AG09319 (cell line): ENCODE results near the gene CAMTA1.
A peak's percentile ranks its signal among the peaks of the same experiment; 100 is the strongest.

ENCODE experiments used
- DNase-seq: peaks from one replicate; pipeline ENCODE4 v3.0.0-alpha.2; 2010; ENCODE audit warnings: low read depth; ENCODE audit errors: extremely low read depth
- TF ChIP-seq, protein P1 (sequence below): IDR thresholded peaks from 2 replicates; pipeline ENCODE4 v1.5.1; 2011; ENCODE audit warnings: low read depth, mild to moderate bottlenecking, inconsistent platforms, low read length, moderate library complexity

The CAMTA1 gene

DNA sequence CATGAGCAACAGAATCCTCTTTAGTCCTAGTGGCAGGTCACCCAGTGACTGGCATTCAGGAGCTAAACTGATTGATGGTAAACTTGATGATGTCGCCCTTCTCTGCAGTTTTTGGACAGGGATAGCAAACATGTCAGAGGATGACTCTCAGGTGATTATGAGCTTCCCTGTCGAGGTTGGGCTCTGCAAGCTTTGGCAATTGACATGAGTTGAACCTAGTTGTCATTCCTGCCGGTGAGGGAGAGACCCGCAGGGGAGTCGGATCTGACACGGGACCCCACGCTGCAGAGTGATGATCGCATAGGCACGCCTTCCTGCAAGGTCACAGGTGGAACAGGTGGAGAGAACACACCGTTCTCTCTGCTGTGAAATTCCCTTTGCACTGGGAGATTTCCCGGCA is 547.8 kb downstream of the CAMTA1 start:
- TF ChIP-seq, protein P1, sequence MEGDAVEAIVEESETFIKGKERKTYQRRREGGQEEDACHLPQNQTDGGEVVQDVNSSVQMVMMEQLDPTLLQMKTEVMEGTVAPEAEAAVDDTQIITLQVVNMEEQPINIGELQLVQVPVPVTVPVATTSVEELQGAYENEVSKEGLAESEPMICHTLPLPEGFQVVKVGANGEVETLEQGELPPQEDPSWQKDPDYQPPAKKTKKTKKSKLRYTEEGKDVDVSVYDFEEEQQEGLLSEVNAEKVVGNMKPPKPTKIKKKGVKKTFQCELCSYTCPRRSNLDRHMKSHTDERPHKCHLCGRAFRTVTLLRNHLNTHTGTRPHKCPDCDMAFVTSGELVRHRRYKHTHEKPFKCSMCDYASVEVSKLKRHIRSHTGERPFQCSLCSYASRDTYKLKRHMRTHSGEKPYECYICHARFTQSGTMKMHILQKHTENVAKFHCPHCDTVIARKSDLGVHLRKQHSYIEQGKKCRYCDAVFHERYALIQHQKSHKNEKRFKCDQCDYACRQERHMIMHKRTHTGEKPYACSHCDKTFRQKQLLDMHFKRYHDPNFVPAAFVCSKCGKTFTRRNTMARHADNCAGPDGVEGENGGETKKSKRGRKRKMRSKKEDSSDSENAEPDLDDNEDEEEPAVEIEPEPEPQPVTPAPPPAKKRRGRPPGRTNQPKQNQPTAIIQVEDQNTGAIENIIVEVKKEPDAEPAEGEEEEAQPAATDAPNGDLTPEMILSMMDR, result no peak
- DNase-seq, result no peak

DNA sequence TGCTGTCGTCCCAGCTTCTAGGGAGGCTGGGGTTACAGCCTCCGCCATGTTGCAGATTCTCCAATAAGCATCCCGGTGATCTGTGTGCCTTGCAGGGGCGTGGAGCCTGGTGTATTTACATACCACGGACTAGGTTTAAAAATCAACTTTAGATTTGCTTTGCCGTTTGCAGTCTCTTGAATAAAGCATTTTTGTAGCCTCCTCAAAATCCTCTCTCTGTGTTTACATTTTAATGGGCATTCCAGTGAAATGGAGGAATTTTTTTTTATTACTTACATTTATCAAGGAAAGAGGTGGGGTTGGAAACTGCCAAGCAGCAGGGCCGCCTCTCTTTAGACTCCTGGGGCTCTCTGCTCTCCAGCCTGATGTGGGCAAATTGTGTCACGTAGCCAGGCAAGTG is 548.4 kb downstream of the CAMTA1 start:
- DNase-seq, result no peak
- TF ChIP-seq, protein P1, result no peak

DNA sequence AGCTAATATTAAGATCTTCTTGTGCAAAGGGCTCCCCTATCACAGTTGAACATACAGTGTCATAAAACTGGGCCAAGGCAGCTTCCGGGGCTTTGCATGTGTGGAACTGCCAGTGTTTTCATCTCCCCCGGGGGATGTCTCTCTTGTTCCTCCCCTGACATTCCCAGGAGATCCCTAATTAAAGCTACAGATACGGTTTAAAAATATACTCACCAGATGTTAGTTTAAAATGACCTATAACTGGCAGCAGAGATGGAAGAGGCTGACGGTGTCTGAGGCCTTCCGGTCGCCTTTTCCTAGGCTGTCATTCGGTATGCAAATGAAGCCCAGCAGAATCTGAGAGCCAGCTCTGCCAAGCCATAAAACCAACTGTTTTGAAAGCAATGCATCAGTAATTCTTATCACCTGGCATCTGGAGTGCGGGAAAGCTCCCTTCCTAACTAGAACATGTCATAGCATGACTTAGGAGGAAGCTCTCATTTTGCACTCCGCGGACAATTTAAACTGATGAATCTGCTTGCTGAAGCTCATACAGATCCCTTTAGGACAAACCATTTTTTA is 549.3 kb downstream of the CAMTA1 start:
- DNase-seq, result peak; percentile 3
- TF ChIP-seq, protein P1, result no peak

DNA sequence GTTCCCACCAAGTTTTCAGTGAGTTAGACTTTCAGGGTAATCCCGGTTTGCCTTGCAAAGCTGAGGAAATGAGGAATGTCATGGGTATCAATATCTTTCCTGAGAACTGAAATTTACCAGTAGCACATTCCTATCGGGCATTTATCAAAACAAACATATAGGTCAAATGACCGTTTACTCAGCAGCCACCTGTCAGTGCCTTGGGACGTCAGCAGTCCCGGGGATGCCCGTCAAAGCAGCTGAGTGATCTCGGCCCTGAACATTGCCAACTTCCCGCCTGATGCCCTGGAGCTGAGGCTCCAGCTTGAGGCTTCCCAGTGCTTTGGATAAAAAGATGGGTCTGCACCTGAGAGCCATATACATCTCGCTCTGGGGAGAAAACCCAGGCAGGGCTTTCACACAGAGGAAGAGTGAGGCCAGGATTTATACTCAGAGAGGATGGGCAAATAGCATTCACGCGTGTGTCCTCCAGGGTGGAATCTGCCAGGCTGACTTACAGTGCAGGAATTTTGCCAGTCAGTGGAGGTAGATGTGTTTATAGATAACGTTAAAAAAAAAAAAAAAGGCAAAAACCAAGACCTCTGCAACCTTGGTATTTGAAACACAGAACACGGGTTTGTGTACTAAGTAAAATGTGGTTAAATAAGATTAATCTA is 550.1 kb downstream of the CAMTA1 start:
- TF ChIP-seq, protein P1, result no peak

DNA sequence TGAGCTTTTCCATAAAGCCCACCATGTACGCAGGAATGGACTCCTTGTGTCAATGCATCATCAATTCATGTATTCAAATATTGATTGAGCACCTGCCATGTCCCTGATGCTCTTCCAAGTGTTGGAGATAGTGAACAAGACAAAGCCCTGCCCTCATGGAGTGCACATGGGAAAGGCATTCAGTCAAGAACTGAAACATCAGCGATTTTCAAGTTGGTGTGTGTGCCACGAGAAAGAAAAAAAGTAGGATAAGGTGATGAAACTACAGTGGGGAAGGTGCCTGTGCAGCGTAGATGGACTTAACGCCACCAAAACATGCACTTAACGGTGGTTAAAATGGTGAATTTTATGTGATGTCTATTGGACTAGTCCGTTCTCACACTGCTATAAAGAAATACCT is 553.2 kb downstream of the CAMTA1 start:
- DNase-seq, result no peak
- TF ChIP-seq, protein P1, result no peak

More for the DNA sequence above, 550.1 kb downstream of the CAMTA1 start:
- DNase-seq, result no peak

DNA sequence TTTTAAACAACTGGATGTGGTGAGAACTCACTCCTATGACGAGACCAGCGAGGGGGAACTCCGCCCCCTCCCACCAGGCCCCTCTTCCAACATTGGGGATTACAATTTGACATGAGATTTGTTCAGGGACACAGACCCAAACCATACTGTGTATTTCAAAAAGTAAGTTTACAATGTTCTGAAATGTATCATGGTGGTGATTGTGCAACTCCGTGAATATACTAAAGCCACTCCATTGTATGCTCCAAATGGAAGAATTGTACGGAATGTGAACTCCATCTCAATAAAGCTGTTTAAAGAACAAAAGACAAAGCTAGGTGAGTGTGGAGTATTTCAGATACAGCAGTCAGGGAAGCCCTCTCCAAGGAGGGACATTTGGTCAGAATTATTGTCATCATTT is 553.8 kb downstream of the CAMTA1 start:
- TF ChIP-seq, protein P1, result no peak
- DNase-seq, result no peak

DNA sequence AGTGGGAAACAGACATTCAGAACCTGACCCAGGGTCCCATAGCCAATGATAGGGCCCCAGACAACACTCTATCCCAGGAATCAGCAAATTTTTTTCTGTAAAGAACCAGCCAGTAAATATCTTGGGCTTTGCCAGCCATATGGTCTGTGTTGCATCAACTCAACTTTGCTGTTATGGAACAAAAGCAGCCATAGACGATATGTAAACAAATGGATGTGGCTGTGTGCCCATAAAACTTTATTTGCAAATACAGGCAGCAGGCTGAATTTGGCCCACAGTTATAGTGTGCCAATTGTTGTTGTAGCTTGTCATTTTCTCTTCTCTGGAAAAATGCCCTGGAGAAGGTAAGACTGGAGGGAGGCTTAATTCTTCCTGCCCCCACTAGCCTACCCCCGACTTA is 554.7 kb downstream of the CAMTA1 start:
- DNase-seq, result no peak

More for the DNA sequence above, 554.7 kb downstream of the CAMTA1 start:
- TF ChIP-seq, protein P1, result no peak
